Measurements from ENCODE around the gene CABP5. TPM values are rescaled to one million over a fixed set of nuclear protein-coding genes. Genes with fewer than 3 reads are reported as not detected.
"Not testable (repeated sequence)": the region's sequence is repeated elsewhere in the genome, so short reads cannot be mapped to it uniquely, and the experiment has no call there.

The CABP5 gene
- total RNA-seq, 6 experiments from 2014 or later: not detected

- TF ChIP-seq POLR2A (IDR thresholded peaks at IDR 0.05): no peak
- TF ChIP-seq, protein P1, sequence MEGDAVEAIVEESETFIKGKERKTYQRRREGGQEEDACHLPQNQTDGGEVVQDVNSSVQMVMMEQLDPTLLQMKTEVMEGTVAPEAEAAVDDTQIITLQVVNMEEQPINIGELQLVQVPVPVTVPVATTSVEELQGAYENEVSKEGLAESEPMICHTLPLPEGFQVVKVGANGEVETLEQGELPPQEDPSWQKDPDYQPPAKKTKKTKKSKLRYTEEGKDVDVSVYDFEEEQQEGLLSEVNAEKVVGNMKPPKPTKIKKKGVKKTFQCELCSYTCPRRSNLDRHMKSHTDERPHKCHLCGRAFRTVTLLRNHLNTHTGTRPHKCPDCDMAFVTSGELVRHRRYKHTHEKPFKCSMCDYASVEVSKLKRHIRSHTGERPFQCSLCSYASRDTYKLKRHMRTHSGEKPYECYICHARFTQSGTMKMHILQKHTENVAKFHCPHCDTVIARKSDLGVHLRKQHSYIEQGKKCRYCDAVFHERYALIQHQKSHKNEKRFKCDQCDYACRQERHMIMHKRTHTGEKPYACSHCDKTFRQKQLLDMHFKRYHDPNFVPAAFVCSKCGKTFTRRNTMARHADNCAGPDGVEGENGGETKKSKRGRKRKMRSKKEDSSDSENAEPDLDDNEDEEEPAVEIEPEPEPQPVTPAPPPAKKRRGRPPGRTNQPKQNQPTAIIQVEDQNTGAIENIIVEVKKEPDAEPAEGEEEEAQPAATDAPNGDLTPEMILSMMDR (IDR thresholded peaks at IDR 0.05): no peak
- no peak overlapping the region for H3K27ac ChIP-seq
- ATAC-seq: no peak
These were observed 41.2 kb upstream of the CABP5 start for GRCh38 chr19:48085076-48085475.

DNA sequence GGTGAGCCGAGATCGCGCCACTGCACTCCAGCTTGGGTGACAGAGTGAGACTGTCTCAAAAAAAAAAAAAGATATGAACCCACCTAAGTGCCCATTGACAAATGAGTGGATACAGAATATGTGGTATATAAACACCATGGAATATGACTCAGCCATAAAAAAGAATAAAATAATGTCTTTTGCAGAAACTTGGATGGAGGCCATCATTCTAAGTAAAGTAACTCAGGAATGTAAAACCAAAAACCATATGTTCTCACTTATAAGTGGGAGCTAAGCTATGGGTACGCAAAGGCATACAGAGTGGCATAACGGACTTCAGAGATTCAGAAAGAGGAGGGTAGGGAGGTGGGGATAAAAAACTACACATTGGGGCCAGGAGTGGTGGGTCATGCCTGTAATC is 37.2 kb upstream of the CABP5 start:
- no peak for ATAC-seq
- intact Hi-C loops (cut with DNase I): no loop called here
- 90% methylated on average over 5 of the region's 5 CpGs for WGBS (ENCODE audit: insufficient coverage, low coverage, low lambda C conversion rate, missing lambda C conversion rate)

More at GRCh38 chr19:48085076-48085475, 41.2 kb upstream of the CABP5 start:
- Histone ChIP-seq H3K4me3 (no peak overlapping the region), H3K4me1 (no peaks in the 10 kb centered on the region), H3K9me3 (no peaks in the 10 kb centered on the region), H3K36me3 (no peaks in the 10 kb centered on the region), H3K27me3 (no peaks in the 10 kb centered on the region)
- 54% methylated on average over 2 of the region's 3 CpGs for WGBS (ENCODE audit: insufficient coverage, low coverage, low lambda C conversion rate, missing lambda C conversion rate)
- intact Hi-C loops (cut with DNase I): no loop called here
- no peak for DNase-seq

DNA sequence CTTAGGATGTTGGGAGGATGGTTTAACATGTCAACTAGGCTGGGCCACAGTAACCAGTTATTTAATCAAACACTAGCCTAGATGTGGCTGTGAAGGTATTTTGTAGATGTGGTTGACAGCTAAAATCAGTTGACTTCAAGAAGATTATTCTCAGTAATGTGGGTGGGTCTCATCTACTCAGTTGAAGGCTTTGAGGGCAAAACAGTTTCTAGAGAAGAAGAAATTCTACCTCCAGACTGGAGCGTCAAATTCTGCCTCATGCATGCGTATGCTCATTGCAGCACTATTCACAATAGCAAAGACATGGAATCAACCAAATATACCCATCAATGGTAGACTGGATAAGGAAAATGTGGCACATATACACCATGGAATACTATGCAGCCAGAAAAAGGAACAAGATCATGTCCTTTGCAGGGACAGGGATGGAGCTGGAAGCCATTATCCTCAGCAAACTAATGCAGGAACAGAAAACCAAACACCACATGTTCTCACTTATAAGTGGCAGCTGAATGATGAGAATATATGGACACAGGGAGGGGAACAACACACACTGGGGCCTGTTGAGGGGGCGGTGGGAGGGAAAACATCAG is 26.4 kb upstream of the CABP5 start:
- ATAC-seq; H3K27me3 ChIP-seq; H3K9me3 ChIP-seq; H3K4me3 ChIP-seq; intact Hi-C loops (cut with DNase I); H3K36me3 ChIP-seq; H3K27ac ChIP-seq; H3K4me1 ChIP-seq; DNase-seq: not testable (repeated sequence)
- WGBS (ENCODE audit: insufficient coverage, low coverage, low lambda C conversion rate, missing lambda C conversion rate): 93% methylated on average over 3 of the region's 3 CpGs

More for the DNA sequence above, 37.2 kb upstream of the CABP5 start:
- TF ChIP-seq, protein P1 (IDR thresholded peaks at IDR 0.05): no peak
- TF ChIP-seq POLR2A (IDR thresholded peaks at IDR 0.05): no peak
- Histone ChIP-seq H3K36me3 (no peaks in the 10 kb centered on the region), H3K27me3 (no peaks in the 10 kb centered on the region), H3K27ac (no peak overlapping the region), H3K9me3 (no peaks in the 10 kb centered on the region), H3K4me1 (no peaks in the 10 kb centered on the region), H3K4me3 (no peak overlapping the region)
- DNase-seq: no peak

- 45% methylated on average over 2 of the region's 2 CpGs for WGBS (ENCODE audit: insufficient coverage, low coverage, low lambda C conversion rate, missing lambda C conversion rate)
- Histone ChIP-seq H3K4me3 (no peak overlapping the region), H3K36me3 (no peaks in the 10 kb centered on the region), H3K27ac (no peak overlapping the region), H3K27me3 (no peaks in the 10 kb centered on the region), H3K9me3 (no peaks in the 10 kb centered on the region), H3K4me1 (no peaks in the 10 kb centered on the region)
- intact Hi-C loops (cut with DNase I): no loop called here
- no peak for TF ChIP-seq POLR2A (IDR thresholded peaks at IDR 0.05)
- TF ChIP-seq, protein P1 (IDR thresholded peaks at IDR 0.05): no peak
- ATAC-seq (no peak), DNase-seq (no peak)
These were observed 25.6 kb upstream of the CABP5 start for GRCh38 chr19:48069435-48069834.

DNA sequence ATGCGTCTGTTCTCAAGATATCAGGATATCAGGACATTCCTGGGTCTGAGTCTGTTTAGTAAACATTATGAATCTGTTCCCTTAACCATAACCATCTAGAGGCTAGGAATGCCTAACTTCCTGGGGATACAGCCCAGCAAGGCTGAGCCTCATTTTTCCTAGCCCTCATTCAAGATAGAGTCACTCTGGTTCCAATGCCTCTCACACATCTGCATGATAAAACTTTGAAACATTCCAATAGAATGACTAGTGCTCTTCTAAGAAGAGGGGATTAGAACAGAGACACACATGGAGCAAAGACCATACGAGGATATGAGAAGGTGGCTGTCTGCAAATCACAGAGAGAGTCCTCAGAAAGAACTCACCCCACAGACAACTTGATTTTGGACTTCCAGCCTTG is 20.6 kb upstream of the CABP5 start:
- 71% methylated on average over 2 of the region's 2 CpGs for WGBS (ENCODE audit: insufficient coverage, low coverage, low lambda C conversion rate, missing lambda C conversion rate)
- TF ChIP-seq, protein P1 (IDR thresholded peaks at IDR 0.05): no peak
- TF ChIP-seq POLR2A (IDR thresholded peaks at IDR 0.05): no peak
- no peak for ATAC-seq

More for the DNA sequence above, 20.6 kb upstream of the CABP5 start:
- H3K27ac ChIP-seq: no peak overlapping the region
- no peak for DNase-seq
- no peaks in the 10 kb centered on the region for H3K27me3 ChIP-seq
- no peaks in the 10 kb centered on the region for H3K4me1 ChIP-seq
- intact Hi-C loops (cut with DNase I): no loop called here
- H3K9me3 ChIP-seq: no peaks in the 10 kb centered on the region
- H3K4me3 ChIP-seq: no peak overlapping the region
- H3K36me3 ChIP-seq: no peaks in the 10 kb centered on the region
